ENCODE results near the gene INHA.

The INHA gene

GRCh38 chr2:219561179-219562048, 10.7 kb upstream of the INHA start:
- H3K4me3 ChIP-seq (ENCODE audit: low read length in 2 of 2) = no peak overlapping the region
- no peak for DNase-seq (ENCODE audit: low spot score)
- H4K91ac ChIP-seq (ENCODE audit: low read depth, low read length, poor library complexity) = no peak overlapping the region
- H2BK15ac ChIP-seq (ENCODE audit: low read length) = no peak overlapping the region
- no peak overlapping the region for H3K4me2 ChIP-seq (ENCODE audit: insufficient read depth, low read length, poor library complexity, severe bottlenecking)
- H3K4ac ChIP-seq (ENCODE audit: low read length) = no peak overlapping the region
- H2AFZ ChIP-seq (ENCODE audit: low read length) = no peak overlapping the region
- H3K14ac ChIP-seq (ENCODE audit: low read length) = no peak overlapping the region
- no peak overlapping the region for H2BK5ac ChIP-seq (ENCODE audit: low read length)
- no peak overlapping the region for H2BK12ac ChIP-seq (ENCODE audit: low read length)
- no peak overlapping the region for H4K8ac ChIP-seq (ENCODE audit: low read depth, low read length)
- H3K23ac ChIP-seq (ENCODE audit: low read depth, low read length, poor library complexity) = peak overlapping the region; percentile 56
- WGBS, 2 donors (ENCODE audit: extremely low coverage in 2 of 2, insufficient read length in 2 of 2, insufficient replicate concordance in 1 of 2) = no CpG with 5 or more reads among the region's 24 CpGs
- H3K36me3 ChIP-seq (replicated peaks in 1 of 2; ENCODE audit: control insufficient read depth in 2 of 2, insufficient read depth in 2 of 2, low read length in 2 of 2) = peaks cover 20 to 95% of the 10 kb centered on the region in 2 donors
- no peaks in the 10 kb centered on the region for H3K27me3 ChIP-seq (ENCODE audit: control insufficient read depth in 3 of 3, insufficient read depth in 3 of 3, low read depth in 1 of 3, low read length in 3 of 3)
- no peak overlapping the region for H3K18ac ChIP-seq (ENCODE audit: low read length)
- peaks cover 0 to 2% of the 10 kb centered on the region in 2 donors for H3K9me3 ChIP-seq (replicated peaks in 1 of 2; ENCODE audit: control insufficient read depth in 2 of 2, insufficient read depth in 1 of 2, low read depth in 1 of 2, low read length in 2 of 2)
- peaks cover 0 to 10% of the 10 kb centered on the region in 2 donors for H3K4me1 ChIP-seq (ENCODE audit: control insufficient read depth in 2 of 2, insufficient read depth in 1 of 2, low read depth in 1 of 2, low read length in 2 of 2)
- no peak overlapping the region for H3K9ac ChIP-seq (ENCODE audit: low read depth, low read length, poor library complexity)
- H3K79me1 ChIP-seq (ENCODE audit: low read depth, low read length) = peaks cover 4% of the 10 kb centered on the region
- no peak overlapping the region for H3K27ac ChIP-seq (replicated peaks; ENCODE audit: low read length)
- H2BK120ac ChIP-seq (ENCODE audit: low read depth, low read length) = no peak overlapping the region
- no peak overlapping the region for H2AK5ac ChIP-seq (ENCODE audit: low read depth, low read length)

- Histone ChIP-seq H2BK15ac (ENCODE audit: low read length) (no peak overlapping the region), H3K27me3 (ENCODE audit: control insufficient read depth in 3 of 3, insufficient read depth in 3 of 3, low read depth in 1 of 3, low read length in 3 of 3) (no peaks in the 10 kb centered on the region), H3K79me1 (ENCODE audit: low read depth, low read length) (peaks cover 4% of the 10 kb centered on the region), H3K23ac (ENCODE audit: low read depth, low read length, poor library complexity) (peak overlapping the region; percentile 94), H3K27ac (replicated peaks; ENCODE audit: low read length) (no peak overlapping the region), H4K8ac (ENCODE audit: low read depth, low read length) (no peak overlapping the region), H3K9me3 (replicated peaks in 1 of 2; ENCODE audit: control insufficient read depth in 2 of 2, insufficient read depth in 1 of 2, low read depth in 1 of 2, low read length in 2 of 2) (peaks cover 0 to 2% of the 10 kb centered on the region in 2 donors), H3K14ac (ENCODE audit: low read length) (no peak overlapping the region), H2BK12ac (ENCODE audit: low read length) (no peak overlapping the region), H2BK5ac (ENCODE audit: low read length) (peak overlapping the region; percentile 28), H3K4ac (ENCODE audit: low read length) (no peak overlapping the region), H3K18ac (ENCODE audit: low read length) (peak overlapping the region; percentile 33), H3K4me3 (ENCODE audit: low read length in 2 of 2) (no peak overlapping the region), H2BK120ac (ENCODE audit: low read depth, low read length) (no peak overlapping the region), H3K36me3 (replicated peaks in 1 of 2; ENCODE audit: control insufficient read depth in 2 of 2, insufficient read depth in 2 of 2, low read length in 2 of 2) (peaks cover 27 to 95% of the 10 kb centered on the region in 2 donors), H2AK5ac (ENCODE audit: low read depth, low read length) (no peak overlapping the region), H4K91ac (ENCODE audit: low read depth, low read length, poor library complexity) (no peak overlapping the region), H3K9ac (ENCODE audit: low read depth, low read length, poor library complexity) (peak overlapping the region; percentile 37), H2AFZ (ENCODE audit: low read length) (no peak overlapping the region), H3K4me1 (ENCODE audit: control insufficient read depth in 2 of 2, insufficient read depth in 1 of 2, low read depth in 1 of 2, low read length in 2 of 2) (peaks cover 0 to 10% of the 10 kb centered on the region in 2 donors), H3K4me2 (ENCODE audit: insufficient read depth, low read length, poor library complexity, severe bottlenecking) (no peak overlapping the region)
- DNase-seq (ENCODE audit: low spot score) = no peak
- no CpG with 5 or more reads among the region's 35 CpGs for WGBS, 2 donors (ENCODE audit: extremely low coverage in 2 of 2, insufficient read length in 2 of 2, insufficient replicate concordance in 1 of 2)
These were observed 9.8 kb upstream of the INHA start for GRCh38 chr2:219562049-219563020.

GRCh38 chr2:219563271-219563928, 8.7 kb upstream of the INHA start:
- no peak overlapping the region for H3K18ac ChIP-seq (ENCODE audit: low read length)
- H3K4me2 ChIP-seq (ENCODE audit: insufficient read depth, low read length, poor library complexity, severe bottlenecking) = no peak overlapping the region
- no peak overlapping the region for H3K4me3 ChIP-seq (ENCODE audit: low read length in 2 of 2)
- DNase-seq (ENCODE audit: low spot score) = no peak
- no peak overlapping the region for H3K14ac ChIP-seq (ENCODE audit: low read length)
- H3K79me1 ChIP-seq (ENCODE audit: low read depth, low read length) = peaks cover 2% of the 10 kb centered on the region
- H3K23ac ChIP-seq (ENCODE audit: low read depth, low read length, poor library complexity) = peak overlapping the region; percentile 69
- no peak overlapping the region for H3K27ac ChIP-seq (replicated peaks; ENCODE audit: low read length)
- peak overlapping the region; percentile 6 for H3K9ac ChIP-seq (ENCODE audit: low read depth, low read length, poor library complexity)
- H2AK5ac ChIP-seq (ENCODE audit: low read depth, low read length) = no peak overlapping the region
- peaks cover 0 to 2% of the 10 kb centered on the region in 2 donors for H3K9me3 ChIP-seq (replicated peaks in 1 of 2; ENCODE audit: control insufficient read depth in 2 of 2, insufficient read depth in 1 of 2, low read depth in 1 of 2, low read length in 2 of 2)
- no CpG with 5 or more reads among the region's 20 CpGs for WGBS, 2 donors (ENCODE audit: extremely low coverage in 2 of 2, insufficient read length in 2 of 2, insufficient replicate concordance in 1 of 2)
- no peak overlapping the region for H2BK12ac ChIP-seq (ENCODE audit: low read length)
- H4K91ac ChIP-seq (ENCODE audit: low read depth, low read length, poor library complexity) = no peak overlapping the region
- no peak overlapping the region for H2AFZ ChIP-seq (ENCODE audit: low read length)
- peaks cover 32 to 97% of the 10 kb centered on the region in 2 donors for H3K36me3 ChIP-seq (replicated peaks in 1 of 2; ENCODE audit: control insufficient read depth in 2 of 2, insufficient read depth in 2 of 2, low read length in 2 of 2)
- peaks cover 0 to 10% of the 10 kb centered on the region in 2 donors for H3K4me1 ChIP-seq (ENCODE audit: control insufficient read depth in 2 of 2, insufficient read depth in 1 of 2, low read depth in 1 of 2, low read length in 2 of 2)
- peak overlapping the region; percentile 99 for H4K8ac ChIP-seq (ENCODE audit: low read depth, low read length)
- no peak overlapping the region for H3K4ac ChIP-seq (ENCODE audit: low read length)
- no peak overlapping the region for H2BK5ac ChIP-seq (ENCODE audit: low read length)
- H2BK120ac ChIP-seq (ENCODE audit: low read depth, low read length) = no peak overlapping the region
- H3K27me3 ChIP-seq (ENCODE audit: control insufficient read depth in 3 of 3, insufficient read depth in 3 of 3, low read depth in 1 of 3, low read length in 3 of 3) = no peaks in the 10 kb centered on the region
- H2BK15ac ChIP-seq (ENCODE audit: low read length) = no peak overlapping the region
